ENCODE measurements around the gene CACHD1.

Gene CACHD1

GRCh38 chr1:64525116-64525686, 55.3 kb downstream of the CACHD1 start:
- DNase-seq, result no peak

GRCh38 chr1:64526312-64526711, 56.4 kb downstream of the CACHD1 start:
- no peak for DNase-seq

GRCh38 chr1:64527165-64527564, 57.2 kb downstream of the CACHD1 start:
- DNase-seq, result no peak

GRCh38 chr1:64527786-64528185, 57.9 kb downstream of the CACHD1 start:
- DNase-seq, result no peak

- DNase-seq, result no peak
Measured at GRCh38 chr1:64530969-64531692, 61.2 kb downstream of the CACHD1 start.

GRCh38 chr1:64532646-64533045, 62.7 kb downstream of the CACHD1 start:
- no peak for DNase-seq

GRCh38 chr1:64535938-64536835, 66.3 kb downstream of the CACHD1 start:
- no peak for DNase-seq

GRCh38 chr1:64536836-64537490, 67.0 kb downstream of the CACHD1 start:
- no peak for DNase-seq

GRCh38 chr1:64537942-64538341, 68.0 kb downstream of the CACHD1 start:
- DNase-seq, result no peak

- no peak for DNase-seq
Measured at GRCh38 chr1:64538389-64538788, 68.5 kb downstream of the CACHD1 start.

GRCh38 chr1:64539289-64539688, 69.4 kb downstream of the CACHD1 start:
- DNase-seq, result no peak

GRCh38 chr1:64539781-64540218, 69.9 kb downstream of the CACHD1 start:
- DNase-seq, result no peak

GRCh38 chr1:64540265-64540791, 70.4 kb downstream of the CACHD1 start:
- no peak for DNase-seq

- no peak for DNase-seq
Measured at GRCh38 chr1:64542118-64542517, 72.2 kb downstream of the CACHD1 start.

- DNase-seq, result no peak
Measured at GRCh38 chr1:64543831-64544230, 73.9 kb downstream of the CACHD1 start.

GRCh38 chr1:64545118-64545843, 75.4 kb downstream of the CACHD1 start:
- DNase-seq, result no peak

- DNase-seq, result no peak
Measured at GRCh38 chr1:64546013-64546412, 76.1 kb downstream of the CACHD1 start.

- no peak for DNase-seq
Measured at GRCh38 chr1:64549464-64550239, 79.7 kb downstream of the CACHD1 start.

- DNase-seq, result peak; percentile 61
Measured at GRCh38 chr1:64550510-64550909, 80.6 kb downstream of the CACHD1 start.

- DNase-seq, result no peak
Measured at GRCh38 chr1:64550946-64551605, 81.1 kb downstream of the CACHD1 start.

GRCh38 chr1:64553285-64553684, 83.4 kb downstream of the CACHD1 start:
- DNase-seq, result no peak
